Activated T-helper 1 cell treated with Interleukin-2 at 50 U/mL for 16 hours (primary cell): ENCODE results near the gene VAMP8.
A peak's percentile ranks its signal among the peaks of the same experiment; 100 is the strongest.
"Not testable (repeated sequence)": the region's sequence is repeated elsewhere in the genome, so short reads cannot be mapped to it uniquely, and the experiment has no call there.

Experiments
- DNase-seq: peaks from one replicate; pipeline ENCODE4 v3.0.0-alpha.2; 2020; ENCODE audit warnings: low read depth

VAMP8 gene

GRCh38 chr2:85579266-85579935 is 2.0 kb downstream of the VAMP8 start:
- DNase-seq: no peak

- DNase-seq: no peak
These were observed 2.8 kb downstream of the VAMP8 start for GRCh38 chr2:85580206-85580605.

GRCh38 chr2:85582492-85582891 is 5.1 kb downstream of the VAMP8 start:
- DNase-seq: no peak

GRCh38 chr2:85583667-85584353 is 6.4 kb downstream of the VAMP8 start:
- DNase-seq: no peak

GRCh38 chr2:85584354-85584856 is 7.0 kb downstream of the VAMP8 start, which contains the start of gene VAMP5:
TSS of gene VAMP5 (plus strand) at chr2:85584431. CDS start at chr2:85584491, 60 bp downstream.
- DNase-seq: no peak

GRCh38 chr2:85584857-85585780 is 7.7 kb downstream of the VAMP8 start:
- no peak for DNase-seq

GRCh38 chr2:85585781-85586105 is 8.4 kb downstream of the VAMP8 start:
- DNase-seq: no peak

- DNase-seq: no peak
These were observed 10.8 kb downstream of the VAMP8 start for GRCh38 chr2:85588236-85588635.

GRCh38 chr2:85588645-85589044 is 11.3 kb downstream of the VAMP8 start:
- DNase-seq: no peak

GRCh38 chr2:85589181-85589580 is 11.8 kb downstream of the VAMP8 start:
- no peak for DNase-seq

GRCh38 chr2:85589982-85590791 is 12.8 kb downstream of the VAMP8 start:
- no peak for DNase-seq

GRCh38 chr2:85590950-85591349 is 13.6 kb downstream of the VAMP8 start:
- DNase-seq: no peak

GRCh38 chr2:85591563-85591962 is 14.2 kb downstream of the VAMP8 start:
- DNase-seq: no peak

- not testable (repeated sequence) for DNase-seq
These were observed 14.9 kb downstream of the VAMP8 start for GRCh38 chr2:85592299-85592698.

- DNase-seq: no peak
These were observed 15.6 kb downstream of the VAMP8 start for GRCh38 chr2:85593023-85593422.

GRCh38 chr2:85594715-85595300 is 17.4 kb downstream of the VAMP8 start:
- no peak for DNase-seq

- peak; percentile 81 for DNase-seq
These were observed 18.1 kb downstream of the VAMP8 start, which contains the start of gene RNF181 for GRCh38 chr2:85595301-85596025. TSS of gene RNF181 (plus strand) at chr2:85595745. CDS start at chr2:85595764, 19 bp downstream.

GRCh38 chr2:85596026-85596333 is 18.6 kb downstream of the VAMP8 start:
- DNase-seq: no peak

GRCh38 chr2:85596486-85597143 is 19.2 kb downstream of the VAMP8 start:
- no peak for DNase-seq

GRCh38 chr2:85597241-85597640 is 19.9 kb downstream of the VAMP8 start:
- DNase-seq: no peak
